ENCODE data around the gene TNF.

The TNF gene

DNA sequence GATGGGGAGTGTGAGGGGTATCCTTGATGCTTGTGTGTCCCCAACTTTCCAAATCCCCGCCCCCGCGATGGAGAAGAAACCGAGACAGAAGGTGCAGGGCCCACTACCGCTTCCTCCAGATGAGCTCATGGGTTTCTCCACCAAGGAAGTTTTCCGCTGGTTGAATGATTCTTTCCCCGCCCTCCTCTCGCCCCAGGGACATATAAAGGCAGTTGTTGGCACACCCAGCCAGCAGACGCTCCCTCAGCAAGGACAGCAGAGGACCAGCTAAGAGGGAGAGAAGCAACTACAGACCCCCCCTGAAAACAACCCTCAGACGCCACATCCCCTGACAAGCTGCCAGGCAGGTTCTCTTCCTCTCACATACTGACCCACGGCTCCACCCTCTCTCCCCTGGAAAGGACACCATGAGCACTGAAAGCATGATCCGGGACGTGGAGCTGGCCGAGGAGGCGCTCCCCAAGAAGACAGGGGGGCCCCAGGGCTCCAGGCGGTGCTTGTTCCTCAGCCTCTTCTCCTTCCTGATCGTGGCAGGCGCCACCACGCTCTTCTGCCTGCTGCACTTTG is at the start of gene TNF:
TSS of gene TNF (plus strand) at position 231 of the 567 bp plus-strand sequence. CDS start at position 408, 177 bp downstream.
- DNase-seq, result no peak

DNA sequence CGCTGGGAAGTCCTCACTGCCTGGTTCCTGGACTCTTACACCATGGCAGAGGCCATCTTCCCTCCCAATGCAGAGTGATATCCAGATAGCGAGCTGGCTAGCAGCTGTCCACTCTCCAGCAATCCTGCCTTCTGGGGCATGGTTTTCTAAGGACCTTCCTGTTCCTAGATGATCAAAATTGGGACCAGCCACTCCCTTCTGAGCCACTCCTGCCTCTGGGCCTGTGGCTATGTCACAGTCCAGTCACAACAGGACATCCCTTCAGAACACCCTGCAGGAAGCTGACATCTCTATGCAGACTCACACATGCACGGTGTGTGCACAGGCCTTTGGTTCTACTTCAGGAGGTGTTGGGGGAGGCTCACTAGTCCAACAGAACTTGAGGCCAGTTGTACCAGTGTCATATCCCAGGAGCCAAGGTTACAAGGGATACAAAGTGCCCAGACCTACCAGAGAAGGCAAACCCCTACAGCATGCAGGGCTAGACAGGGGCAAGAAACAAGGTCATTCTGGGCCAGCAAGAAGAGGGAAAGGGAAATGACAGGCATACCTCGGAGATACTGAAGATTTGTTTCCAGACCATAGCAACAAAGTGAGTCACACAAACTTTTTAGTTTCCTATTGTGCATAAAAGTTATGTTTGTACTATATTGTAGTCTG is 49.3 kb upstream of the TNF start:
- no peak for DNase-seq

DNA sequence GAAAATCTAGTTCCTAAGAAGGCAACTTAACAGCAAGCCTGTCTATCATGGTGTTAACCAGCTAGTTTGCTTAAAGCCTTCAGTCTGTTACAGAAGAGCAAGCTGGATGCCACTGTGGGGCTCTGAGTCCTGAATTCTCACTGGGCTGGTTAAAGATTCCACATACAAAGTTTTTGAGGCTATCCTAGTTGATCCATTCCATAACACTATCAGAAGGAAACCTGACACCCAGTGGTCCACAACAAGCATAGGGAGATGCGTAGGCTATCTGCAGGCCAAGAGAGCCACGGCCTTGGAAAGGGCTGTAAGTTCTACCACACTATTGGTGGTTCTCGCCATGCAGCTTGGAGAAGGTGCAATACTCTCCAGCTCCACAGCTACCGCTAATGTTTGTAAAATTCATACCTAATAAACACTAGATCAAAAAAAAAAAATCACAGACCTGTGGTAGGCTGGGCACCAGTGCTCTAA is 47.0 kb upstream of the TNF start:
- no peak for DNase-seq

DNA sequence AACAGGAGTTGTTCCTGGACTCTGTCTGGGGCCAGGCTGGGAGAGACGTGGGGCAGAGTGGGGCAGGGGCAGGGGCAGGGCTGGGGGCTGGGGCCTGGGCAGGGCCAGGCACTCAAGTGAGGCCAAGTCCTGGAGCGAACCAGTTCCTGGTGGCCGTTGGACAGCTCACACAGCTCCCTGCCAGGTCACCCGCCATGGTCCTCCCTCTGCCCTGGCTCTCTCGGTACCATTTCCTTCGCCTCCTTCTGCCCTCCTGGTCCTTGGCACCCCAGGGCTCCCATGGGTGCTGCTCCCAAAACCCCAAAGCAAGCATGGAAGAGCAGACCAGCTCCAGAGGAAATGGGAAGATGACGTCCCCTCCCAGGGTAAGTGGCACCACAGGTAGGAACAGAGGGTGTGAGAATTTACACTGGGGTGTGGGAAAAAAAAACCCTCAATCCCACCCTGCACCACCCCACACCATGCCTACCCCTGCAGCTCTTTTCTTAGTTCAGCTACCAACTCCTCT is 46.5 kb upstream of the TNF start, which contains the start of gene MCCD1:
TSS of gene MCCD1 (plus strand) at position 142 of the 508 bp plus-strand sequence. CDS start at position 195, 53 bp downstream.
- no peak for DNase-seq

DNA sequence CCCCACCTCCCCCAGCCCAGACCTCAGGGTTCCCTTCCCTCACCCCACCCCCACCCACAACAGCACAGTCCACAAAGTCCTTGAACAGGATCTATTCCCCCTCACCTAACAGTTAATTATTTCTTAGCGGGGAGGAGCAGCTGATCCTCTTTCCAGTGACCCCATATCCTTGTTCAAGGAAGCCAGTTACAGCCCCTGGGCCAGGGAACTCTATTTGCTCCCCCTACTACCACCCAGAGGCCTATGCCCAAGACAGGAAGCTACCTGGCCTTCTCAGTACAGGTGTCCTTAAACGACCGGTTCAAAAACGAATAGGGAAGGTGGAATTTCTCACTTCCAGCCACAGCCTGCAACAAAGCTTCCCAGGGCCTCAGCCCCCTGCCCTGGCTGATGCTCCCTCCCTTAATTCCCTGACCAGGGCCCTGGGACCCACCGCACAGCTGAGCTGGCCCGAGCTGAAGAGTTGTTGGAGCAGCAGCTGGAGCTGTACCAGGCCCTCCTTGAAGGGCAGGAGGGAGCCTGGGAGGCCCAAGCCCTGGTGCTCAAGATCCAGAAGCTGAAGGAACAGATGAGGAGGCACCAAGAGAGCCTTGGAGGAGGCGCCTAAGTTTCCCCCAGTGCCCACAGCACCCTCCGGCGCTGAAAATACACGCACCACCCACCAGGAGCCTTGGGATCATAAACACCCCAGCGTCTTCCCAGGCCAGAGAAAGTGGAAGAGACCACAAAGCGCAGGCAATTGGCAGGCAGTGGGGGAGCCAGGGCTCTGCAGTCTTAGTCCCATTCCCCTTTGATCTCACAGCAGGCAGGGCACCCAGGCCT is 45.8 kb upstream of the TNF start:
- DNase-seq, result no peak

DNA sequence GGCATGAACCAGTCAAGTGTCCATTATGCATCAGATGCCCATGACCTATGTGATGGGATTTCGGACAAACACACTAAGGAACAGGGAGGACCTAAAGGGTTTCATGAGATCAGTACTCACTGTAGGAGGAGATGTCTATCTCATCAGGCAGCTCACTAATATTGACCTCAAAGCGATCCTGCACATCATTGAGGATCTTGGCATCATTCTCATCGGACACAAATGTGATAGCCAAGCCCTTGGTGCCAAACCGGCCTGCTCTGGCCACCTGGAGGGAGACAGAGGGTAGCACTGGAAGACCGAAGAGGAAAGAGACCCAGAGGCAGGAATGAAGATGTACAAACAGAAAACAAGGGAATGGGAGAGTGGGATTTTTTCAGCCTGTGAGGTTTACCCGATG is 44.7 kb upstream of the TNF start:
- no peak for DNase-seq

DNA sequence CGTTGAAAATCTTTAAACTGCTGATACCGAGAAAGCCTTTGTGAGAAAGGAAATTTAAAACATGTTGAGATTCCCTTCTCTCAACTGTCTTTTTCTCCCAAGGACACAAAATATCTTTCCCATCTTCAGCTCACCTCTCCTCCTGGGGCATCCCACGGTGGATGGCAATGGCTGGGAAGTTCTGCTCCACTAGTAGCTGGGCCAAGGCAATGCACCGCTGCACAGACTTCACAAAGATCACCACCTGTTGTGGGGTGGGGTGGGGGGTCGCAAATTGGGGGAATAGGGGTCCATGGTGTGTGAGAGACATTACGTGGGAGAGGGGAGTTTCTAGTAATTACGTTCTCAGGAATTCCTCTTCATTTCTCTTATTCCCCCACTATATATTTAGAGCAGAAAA is 44.2 kb upstream of the TNF start:
- no peak for DNase-seq

DNA sequence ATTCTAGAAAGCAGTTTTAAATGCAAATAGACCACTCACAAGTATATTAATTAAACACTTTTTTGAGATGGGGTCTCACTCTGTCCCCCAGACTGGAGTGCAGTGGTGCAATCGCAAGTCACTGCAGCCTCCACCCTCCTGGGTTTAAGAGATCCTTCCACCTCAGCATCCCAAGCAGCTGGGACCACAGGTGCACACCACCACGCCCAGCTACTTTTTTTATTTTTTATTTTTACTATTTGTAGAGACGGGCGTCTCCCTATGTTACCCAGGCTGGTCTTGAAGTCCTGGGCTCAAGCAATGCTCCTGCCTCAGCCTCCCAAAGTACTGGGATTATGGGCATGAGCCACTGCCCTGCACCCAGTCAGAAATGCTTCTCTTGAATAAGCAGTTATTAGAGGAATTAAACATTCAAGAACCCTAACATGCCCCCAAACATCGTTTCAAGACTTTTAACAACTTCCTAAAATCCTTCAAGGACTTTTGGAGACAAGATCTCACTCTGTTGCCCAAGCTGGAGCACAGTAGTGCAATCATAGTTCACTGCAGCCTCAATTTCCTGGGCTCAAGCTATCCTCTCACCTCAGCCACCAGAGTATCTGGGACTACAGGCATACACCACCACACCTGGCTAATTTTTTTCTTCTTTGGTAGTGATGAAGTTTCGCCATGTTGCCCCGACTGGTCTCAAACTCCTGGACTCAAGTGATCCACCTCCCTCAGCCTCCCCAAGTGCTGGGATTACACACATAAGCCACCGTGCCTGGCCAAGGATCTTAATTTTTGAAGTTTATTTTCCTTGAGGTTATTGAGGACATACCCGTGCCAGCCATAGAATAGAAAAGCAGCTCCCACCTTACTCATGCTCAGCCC is 43.4 kb upstream of the TNF start:
- no peak for DNase-seq

DNA sequence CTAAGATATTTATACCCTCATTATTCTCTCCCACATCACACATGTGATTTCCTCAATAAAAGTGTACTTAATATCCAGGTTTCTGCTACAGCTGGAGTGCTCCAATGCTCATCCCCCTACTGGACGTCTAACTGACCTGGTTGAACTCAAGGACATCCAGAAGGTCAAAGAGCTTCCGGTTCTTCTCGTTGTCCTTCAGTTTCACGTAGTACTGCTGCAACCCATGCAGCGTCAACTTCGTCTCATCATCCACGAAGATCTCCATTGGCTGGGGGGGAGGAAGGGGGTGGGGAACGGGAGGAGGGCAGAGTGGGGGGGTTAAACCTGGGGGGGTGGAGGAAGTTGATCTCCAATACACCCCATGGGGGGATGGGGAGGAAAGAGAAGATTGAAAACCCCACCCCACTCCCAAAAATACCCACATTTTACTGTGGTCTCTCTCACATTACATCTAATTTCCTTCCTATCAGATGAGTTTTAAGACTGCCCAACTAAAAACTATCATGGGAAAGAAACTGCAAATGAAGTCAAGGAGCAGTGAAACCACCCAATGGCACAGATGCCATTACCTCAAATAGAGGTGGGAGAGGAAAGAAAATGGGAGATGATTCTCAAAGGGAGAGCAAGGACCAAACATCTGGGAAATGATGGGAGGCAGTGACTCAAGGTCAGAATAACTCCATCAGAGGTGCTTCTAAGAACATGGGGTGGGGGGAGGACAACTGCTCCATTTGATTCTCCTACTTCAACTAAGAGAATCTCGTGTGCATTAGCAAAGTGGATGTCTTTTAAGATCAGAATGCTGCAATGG is 42.5 kb upstream of the TNF start:
- no peak for DNase-seq

DNA sequence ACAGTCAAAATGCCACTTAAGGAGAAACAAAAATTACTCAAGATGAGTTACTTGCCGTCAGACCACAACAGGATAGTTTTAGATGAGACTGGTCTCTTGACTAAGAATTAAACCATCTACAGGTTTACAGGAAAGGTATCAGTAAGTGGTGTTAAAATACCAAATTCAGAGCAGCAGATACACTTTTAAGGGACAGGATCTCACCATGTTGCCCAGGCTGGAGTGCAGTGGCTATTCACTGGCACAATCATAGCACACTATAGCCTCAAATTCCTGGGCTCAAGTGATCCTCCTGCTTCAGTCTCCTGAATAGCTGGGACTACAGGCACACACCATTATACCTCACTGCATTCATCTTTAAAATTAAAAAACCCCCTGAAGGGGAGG is 41.9 kb upstream of the TNF start:
- DNase-seq, result no peak

DNA sequence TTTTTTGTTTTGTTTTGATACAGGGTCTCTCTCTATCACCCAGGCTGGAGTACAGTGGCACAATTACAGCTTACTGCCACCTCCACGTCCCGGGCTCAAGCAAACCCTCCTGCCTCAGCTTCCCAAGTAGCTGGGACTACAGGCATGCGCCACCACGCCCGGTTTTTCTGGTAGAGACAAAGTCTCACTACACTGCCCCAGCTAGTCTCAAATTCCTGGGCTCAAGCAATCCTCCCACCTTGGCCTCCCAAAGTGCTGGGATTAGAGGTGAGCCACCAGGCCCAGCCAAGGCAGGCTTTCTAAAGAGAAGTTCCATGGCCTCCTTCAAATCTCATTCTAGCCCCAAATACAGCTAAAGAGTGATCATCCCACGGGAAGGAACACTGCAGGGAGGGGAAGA is 41.4 kb upstream of the TNF start:
- DNase-seq, result no peak

DNA sequence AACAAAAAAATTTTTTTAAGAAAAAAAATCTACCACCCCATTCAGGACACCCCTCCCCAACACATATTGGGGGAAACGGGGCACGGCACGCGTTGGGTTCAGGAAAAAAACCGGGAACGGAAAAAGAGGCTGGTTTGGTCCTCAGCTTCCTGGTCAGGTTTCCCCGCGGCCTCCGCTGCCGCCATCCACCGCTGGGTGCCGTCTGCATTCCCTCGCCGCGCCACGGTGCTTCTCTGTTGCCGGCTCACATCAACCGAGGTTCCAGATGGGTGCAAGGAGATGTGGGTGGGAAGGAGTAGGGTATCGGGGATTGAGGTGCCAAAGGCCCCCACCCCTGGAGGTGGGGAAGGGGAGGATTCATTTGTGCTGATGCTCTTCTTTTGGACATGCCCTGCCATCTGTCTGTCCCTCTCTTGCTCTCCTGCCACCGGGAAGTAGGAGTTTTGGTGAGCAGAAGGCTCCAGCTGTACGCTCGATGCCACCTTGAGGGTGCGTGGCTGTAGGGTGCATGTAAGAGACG is 40.8 kb upstream of the TNF start:
- no peak for DNase-seq

DNA sequence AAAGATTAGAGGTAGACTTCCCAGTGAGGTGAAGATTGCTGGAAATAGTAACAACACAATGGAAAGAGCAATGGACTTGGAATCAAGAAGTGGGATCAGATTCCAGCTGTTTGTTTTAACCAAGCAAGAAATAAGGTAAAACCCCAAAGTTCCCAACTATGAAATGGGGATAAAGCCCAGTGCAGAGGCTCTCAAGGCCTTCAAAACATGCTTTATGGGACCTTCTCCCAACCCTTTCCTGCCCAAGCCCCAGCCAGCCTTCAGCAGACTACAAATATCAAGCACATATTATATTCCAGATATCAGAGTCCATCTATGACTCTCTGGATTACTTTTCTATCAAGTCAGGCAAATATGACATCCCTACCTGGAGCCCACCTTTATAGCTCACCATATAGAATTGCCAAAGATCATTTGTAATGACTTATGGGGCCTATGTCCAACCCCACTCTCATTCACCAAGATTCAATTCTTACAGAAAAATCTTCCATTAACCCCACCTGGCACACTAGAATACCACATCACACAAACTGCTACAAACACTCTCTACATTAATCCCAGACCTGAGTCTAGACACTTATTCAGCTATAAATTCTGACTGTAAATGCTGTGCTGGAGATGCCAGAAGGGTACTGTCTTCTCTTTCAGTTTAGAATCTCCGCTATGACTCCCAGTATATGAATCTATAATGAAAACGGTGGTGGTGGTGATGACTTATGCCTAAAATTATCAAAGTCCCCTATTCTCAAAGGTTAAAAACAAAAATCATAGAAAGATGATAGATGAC is 39.6 kb upstream of the TNF start:
- DNase-seq, result no peak

DNA sequence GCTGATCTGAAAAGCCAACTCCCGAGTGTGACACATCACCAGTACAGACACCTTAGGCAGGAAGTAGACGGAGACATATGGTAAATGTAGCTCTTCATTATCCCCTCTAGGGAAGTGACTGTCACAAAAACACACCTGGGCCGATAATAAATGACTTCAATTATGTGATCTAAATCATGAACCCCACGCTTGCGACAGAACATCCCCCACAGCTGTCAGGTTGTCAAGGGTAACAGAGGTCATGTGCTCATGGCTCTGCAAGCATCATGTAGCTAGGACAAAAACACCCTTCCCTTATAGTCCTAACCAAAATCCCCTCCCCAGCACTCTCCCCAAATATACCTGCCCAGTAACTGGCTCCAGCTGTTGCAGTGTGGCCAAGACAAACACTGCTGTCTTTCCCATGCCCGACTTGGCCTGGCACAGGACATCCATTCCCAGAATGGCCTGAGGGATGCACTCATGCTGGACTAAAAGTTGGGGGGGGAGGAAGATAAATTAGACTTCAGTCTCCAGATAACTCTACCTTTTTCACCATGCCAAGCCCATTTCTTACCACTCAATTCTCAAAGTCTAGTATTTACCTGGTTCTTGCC is 36.5 kb upstream of the TNF start:
- no peak for DNase-seq

DNA sequence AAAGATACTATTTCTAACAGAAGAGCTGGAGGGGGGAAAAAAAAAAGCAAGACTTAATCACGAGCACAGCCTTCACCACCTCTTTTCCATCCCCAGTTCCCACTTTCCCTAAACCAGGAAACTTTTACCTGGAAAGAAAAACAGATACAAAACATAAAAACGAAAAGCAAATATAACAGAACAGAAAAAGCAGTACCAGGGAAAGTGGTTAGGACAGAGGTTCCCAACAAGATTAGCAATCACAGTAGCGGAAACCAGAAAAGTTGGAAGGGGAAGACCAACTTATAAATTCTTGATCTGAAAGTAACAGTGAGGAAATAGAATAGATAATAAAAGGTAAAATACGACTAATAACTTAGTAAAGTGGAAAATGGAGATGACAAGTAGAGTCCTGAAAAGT is 34.7 kb upstream of the TNF start:
- no peak for DNase-seq

DNA sequence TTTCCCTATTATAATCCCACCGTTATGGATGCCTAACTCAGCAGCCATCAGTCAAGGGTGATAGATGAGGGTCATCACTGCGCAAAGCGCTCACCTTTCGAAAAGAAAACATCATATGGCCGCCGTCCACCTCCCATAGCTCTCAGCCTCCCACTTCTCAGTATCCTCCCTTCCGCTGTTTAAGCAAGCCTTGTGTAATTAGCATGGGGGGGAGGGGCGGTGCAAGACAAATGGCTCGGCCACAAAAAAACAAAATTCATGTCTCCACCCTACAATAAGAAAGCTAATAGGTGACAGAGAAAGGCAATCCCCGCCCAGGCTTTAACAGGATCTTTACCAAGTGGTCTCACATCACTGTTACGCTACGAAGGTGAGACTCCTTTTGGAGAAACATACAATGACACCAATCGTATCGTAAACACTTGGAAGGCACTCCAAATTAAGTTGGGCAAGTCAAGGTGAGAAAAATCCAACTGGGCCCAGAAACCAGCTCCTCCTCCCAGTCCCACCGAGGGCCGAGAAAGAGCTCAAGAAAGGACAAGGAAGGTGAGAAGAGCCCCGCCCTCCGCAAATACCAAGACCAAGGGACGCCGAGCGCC is 34.2 kb upstream of the TNF start:
- DNase-seq, result no peak

DNA sequence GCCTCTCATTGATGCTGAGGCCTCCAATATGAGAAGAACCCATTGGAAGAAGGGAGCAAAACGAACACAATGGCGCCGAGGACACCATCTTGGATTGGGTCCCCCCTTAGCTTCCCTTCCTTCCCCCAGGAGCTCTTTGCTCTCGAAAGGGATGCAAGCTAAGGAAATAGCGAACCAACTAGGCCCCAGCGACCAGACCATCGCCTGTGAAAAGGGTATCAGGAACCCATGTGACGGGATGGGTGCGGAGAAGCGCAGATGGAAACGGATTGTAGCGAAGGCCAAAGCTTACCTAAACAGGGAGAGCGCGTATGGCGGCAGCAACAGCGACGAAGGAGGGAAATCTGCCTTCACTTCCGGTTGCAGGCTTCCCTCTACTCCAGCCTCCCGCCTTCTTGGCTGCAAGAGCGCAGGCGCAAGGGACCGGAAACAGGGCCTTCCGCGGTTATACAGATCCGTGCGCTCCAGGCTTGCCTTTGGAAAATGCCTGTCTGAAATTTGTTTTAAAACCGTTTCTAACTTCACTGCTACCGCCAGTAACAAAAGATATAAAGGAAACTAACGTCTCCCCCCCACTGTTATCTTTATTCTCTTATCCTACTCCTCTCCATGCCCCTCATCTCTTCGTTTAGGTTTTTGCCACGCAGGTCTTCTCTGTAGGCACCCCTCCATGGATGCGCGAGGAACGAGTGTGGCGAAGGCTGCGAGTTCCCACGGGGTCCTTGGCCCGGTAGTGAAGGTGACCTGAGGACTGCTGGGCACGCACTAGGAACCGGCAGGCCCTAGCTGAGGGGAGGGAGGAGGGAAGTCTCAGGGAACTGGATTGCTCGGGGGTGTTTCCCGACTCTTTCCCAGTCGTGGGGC is 33.5 kb upstream of the TNF start, which contains the start of gene DDX39B:
TSS of gene DDX39B (minus strand) at position 346 of the 864 bp plus-strand sequence. CDS start 1,471 bp downstream, outside the sequence.
- DNase-seq, result peak; percentile 97

DNA sequence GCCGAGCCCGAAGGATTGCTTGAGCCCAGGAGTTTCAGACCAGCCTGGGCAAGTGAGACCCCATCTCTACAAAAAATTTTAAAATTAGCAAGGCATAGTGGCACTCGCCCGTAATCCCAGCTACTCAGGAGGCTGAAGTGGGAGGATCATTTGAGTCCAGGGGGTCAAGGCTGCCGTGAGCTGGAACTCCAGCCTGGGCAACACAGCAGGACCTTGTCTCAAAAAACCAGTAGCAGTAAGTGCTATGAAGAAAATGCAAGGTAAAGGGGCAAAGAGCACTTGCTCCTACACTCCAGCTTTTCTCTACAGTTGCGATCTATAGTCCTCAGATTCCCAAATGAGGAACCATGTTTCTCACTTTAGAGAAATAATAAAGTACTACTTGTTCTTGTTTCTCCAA is 31.7 kb upstream of the TNF start:
- no peak for DNase-seq

DNA sequence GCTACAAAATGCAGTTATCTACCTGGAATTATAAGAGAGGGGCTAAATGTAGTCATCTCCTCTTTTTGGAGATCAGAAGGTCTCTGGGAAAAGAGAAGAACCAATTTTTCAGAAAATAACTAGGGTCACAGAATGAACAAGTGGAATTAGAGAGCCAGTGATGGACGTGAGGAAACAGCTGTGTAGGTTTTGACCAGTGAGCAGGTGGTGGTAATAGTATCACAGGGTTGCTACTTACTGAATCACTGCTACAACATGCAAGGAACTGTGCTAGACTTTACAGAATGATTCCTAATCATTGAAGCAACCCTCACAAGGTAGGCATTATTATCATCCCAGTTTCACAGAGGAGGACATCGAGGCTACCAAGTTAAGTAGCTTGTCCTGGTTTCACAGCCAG is 30.7 kb upstream of the TNF start:
- no peak for DNase-seq
